Measurements from ENCODE around the gene KPNA6. TPM values are rescaled to one million over a fixed set of nuclear protein-coding genes. Genes with fewer than 3 reads are reported as not detected.

The KPNA6 gene
- total and polyA plus RNA-seq, 9 of the 15 experiments (the other 6 are each of a cell fraction or from before 2014, with no cell fraction given) = 20.1 to 54.6 (median 32.2) TPM

DNA sequence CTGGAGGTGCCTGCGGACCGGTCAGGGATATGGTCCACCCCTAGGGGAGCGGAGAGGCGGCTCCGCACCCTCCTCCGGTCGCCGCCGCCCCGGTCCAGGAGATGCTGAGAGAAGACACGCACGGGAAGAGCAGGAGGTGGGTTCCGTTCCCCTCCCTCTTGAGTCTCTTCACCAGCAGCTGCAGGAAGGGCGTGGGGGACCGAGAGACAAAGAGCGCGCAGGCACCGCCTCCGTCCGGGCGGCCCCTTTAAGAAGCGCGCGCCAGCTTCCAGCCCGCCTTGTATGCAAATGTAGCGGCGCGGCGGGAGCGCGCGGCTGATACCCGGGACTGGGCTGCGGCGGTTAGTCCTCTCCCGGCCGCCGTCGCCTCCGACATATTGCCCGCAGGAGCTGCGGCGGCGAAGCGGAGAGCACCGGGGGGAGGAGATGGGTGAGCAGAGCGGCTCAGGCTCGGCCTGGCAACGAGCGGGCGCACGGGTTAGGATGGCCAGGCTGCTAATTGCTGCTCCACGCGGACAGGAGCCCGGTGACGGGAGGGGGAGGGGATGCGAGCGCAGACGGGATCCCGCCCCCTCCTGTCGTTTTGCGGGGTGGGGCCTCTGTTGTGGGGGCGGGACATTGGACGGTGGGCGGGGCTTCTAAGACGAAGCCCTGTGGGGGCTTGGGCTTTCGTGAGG is 35.1 kb upstream of the KPNA6 start, which contains the start of gene TMEM39B (continued):
- TF ChIP-seq RBBP5 (IDR thresholded peaks at IDR 0.05; ENCODE audit: borderline replicate concordance, insufficient read depth, low read length, poor library complexity, severe bottlenecking) (peak; percentile 96), ZNF766 (CRISPR knock-in tag; conservative IDR thresholded peaks at IDR 0.05) (peak; percentile 74), MBD2 (IDR thresholded peaks at IDR 0.05; ENCODE audit: borderline replicate concordance, low read depth) (peak; percentile 85), SAP30 (IDR thresholded peaks at IDR 0.05; ENCODE audit: borderline replicate concordance, insufficient read depth, low read depth, low read length, poor library complexity, severe bottlenecking) (peak; percentile 90), ZNF778 (CRISPR knock-in tag; IDR thresholded peaks at IDR 0.05) (no peak), KLF6 (CRISPR knock-in tag; IDR thresholded peaks at IDR 0.05; ENCODE audit: borderline replicate concordance) (0 out of 2 replicates have a peak, but pooled peaks have one; percentile 14), ZBTB1 (CRISPR knock-in tag; IDR thresholded peaks at IDR 0.05; ENCODE audit: borderline replicate concordance, low read depth) (peak; percentile 79; the same call in 1 of the 2 replicates), ZNF780A (CRISPR knock-in tag; IDR thresholded peaks at IDR 0.05) (no peak), PRMT5 (CRISPR knock-in tag; IDR thresholded peaks at IDR 0.05) (no peak), KDM1A (IDR thresholded peaks at IDR 0.05) (0 out of 4 replicates have a peak, but pooled peaks of 1 of the 2 experiments have one; percentile 37), RBM22 (IDR thresholded peaks at IDR 0.05; ENCODE audit: low read depth, low read length, poor library complexity, severe bottlenecking) (peak; percentile 27), ZNF507 (tag; conservative IDR thresholded peaks at IDR 0.05) (no peak), ESRRB (CRISPR knock-in tag; IDR thresholded peaks at IDR 0.05; ENCODE audit: borderline replicate concordance) (no peak), MXI1 (IDR thresholded peaks at IDR 0.05; ENCODE audit: low read depth, low read length) (peak; percentile 25; the same call in 1 of the 2 replicates), C11orf30 (IDR thresholded peaks at IDR 0.05; ENCODE audit: low read depth) (peak; percentile 56), CHD4 (IDR thresholded peaks at IDR 0.05; ENCODE audit: insufficient read depth, insufficient replicate concordance, low read depth, low read length, poor library complexity, severe bottlenecking) (no peak), TCF7 (IDR thresholded peaks at IDR 0.05; ENCODE audit: borderline replicate concordance) (0 out of 2 replicates have a peak, but pooled peaks have one; percentile 45), CBX3 (IDR thresholded peaks at IDR 0.05; ENCODE audit: borderline replicate concordance in 1 of 2, low read length in 2 of 2) (peak in 1 of 2 experiments; percentile 7; a peak in 1 of 3 replicates)
- TF ChIP-seq, protein P1, sequence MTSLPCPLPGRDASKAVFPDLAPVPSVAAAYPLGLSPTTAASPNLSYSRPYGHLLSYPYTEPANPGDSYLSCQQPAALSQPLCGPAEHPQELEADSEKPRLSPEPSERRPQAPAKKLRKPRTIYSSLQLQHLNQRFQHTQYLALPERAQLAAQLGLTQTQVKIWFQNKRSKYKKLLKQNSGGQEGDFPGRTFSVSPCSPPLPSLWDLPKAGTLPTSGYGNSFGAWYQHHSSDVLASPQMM (CRISPR knock-in tag; IDR thresholded peaks at IDR 0.05) = no peak
- TF ChIP-seq, protein P2, sequence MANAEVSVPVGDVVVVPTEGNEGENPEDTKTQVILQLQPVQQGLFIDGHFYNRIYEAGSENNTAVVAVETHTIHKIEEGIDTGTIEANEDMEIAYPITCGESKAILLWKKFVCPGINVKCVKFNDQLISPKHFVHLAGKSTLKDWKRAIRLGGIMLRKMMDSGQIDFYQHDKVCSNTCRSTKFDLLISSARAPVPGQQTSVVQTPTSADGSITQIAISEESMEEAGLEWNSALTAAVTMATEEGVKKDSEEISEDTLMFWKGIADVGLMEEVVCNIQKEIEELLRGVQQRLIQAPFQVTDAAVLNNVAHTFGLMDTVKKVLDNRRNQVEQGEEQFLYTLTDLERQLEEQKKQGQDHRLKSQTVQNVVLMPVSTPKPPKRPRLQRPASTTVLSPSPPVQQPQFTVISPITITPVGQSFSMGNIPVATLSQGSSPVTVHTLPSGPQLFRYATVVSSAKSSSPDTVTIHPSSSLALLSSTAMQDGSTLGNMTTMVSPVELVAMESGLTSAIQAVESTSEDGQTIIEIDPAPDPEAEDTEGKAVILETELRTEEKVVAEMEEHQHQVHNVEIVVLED (CRISPR knock-in tag; IDR thresholded peaks at IDR 0.05) = 0 out of 2 replicates have a peak, but pooled peaks have one; percentile 11
- TF ChIP-seq, protein P3, sequence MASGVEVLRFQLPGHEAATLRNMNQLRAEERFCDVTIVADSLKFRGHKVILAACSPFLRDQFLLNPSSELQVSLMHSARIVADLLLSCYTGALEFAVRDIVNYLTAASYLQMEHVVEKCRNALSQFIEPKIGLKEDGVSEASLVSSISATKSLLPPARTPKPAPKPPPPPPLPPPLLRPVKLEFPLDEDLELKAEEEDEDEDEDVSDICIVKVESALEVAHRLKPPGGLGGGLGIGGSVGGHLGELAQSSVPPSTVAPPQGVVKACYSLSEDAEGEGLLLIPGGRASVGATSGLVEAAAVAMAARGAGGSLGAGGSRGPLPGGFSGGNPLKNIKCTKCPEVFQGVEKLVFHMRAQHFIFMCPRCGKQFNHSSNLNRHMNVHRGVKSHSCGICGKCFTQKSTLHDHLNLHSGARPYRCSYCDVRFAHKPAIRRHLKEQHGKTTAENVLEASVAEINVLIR (CRISPR knock-in tag; IDR thresholded peaks at IDR 0.05) = no peak
- TF ChIP-seq, protein P4, sequence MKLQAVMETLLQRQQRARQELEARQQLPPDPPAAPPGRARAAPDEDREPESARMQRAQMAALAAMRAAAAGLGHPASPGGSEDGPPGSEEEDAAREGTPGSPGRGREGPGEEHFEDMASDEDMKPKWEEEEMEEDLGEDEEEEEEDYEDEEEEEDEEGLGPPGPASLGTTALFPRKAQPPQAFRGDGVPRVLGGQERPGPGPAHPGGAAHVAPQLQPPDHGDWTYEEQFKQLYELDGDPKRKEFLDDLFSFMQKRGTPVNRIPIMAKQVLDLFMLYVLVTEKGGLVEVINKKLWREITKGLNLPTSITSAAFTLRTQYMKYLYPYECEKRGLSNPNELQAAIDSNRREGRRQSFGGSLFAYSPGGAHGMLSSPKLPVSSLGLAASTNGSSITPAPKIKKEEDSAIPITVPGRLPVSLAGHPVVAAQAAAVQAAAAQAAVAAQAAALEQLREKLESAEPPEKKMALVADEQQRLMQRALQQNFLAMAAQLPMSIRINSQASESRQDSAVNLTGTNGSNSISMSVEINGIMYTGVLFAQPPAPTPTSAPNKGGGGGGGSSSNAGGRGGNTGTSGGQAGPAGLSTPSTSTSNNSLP (IDR thresholded peaks at IDR 0.05; ENCODE audit: borderline replicate concordance, low read depth, low read length) = no peak
